DOHH2 (cell line): ENCODE results near the gene RERG.
"Not testable (repeated sequence)": the region's sequence is repeated elsewhere in the genome, so short reads cannot be mapped to it uniquely, and the experiment has no call there.

Experiments used
- H3F3A ChIP-seq: fragments of 200-600 bp; sonication (generic), shearing (Covaris generic); 2 replicates; pipeline ENCODE4 v1.6.0; 2016; ENCODE audit warnings: antibody characterized with exemption, mild to moderate bottlenecking; ENCODE audit not compliant: control insufficient read depth, insufficient read depth
- H3K27ac ChIP-seq: fragments of 200-600 bp; sonication (generic); 2 replicates; pipeline ENCODE4 v1.5.1; 2014; ENCODE audit warnings: low read depth, mild to moderate bottlenecking, low read length, moderate library complexity
- H3K27me3 ChIP-seq: fragments of 200-600 bp; sonication (generic); 2 replicates; pipeline ENCODE4 v1.6.1; 2014; ENCODE audit warnings: mild to moderate bottlenecking, low read length, mixed read lengths; ENCODE audit not compliant: control insufficient read depth
- H3K36me3 ChIP-seq: fragments of 200-600 bp; sonication (generic); 2 replicates; pipeline ENCODE4 v1.6.1; 2014; ENCODE audit warnings: mild to moderate bottlenecking, low read length, moderate library complexity, mixed read lengths; ENCODE audit not compliant: control insufficient read depth
- H3K4me1 ChIP-seq: fragments of 200-600 bp; sonication (generic); 2 replicates; pipeline ENCODE4 v1.6.1; 2014; ENCODE audit warnings: mild to moderate bottlenecking, low read length, mixed read lengths; ENCODE audit not compliant: control insufficient read depth
- H3K4me2 ChIP-seq: fragments of 200-600 bp; sonication (generic); 2 replicates; pipeline ENCODE4 v1.6.0; 2014; ENCODE audit warnings: mild to moderate bottlenecking, low read length, moderate library complexity
- H3K4me3 ChIP-seq: fragments of 200-600 bp; sonication (generic); 2 replicates; pipeline ENCODE4 v1.5.1; 2014; ENCODE audit warnings: mild to moderate bottlenecking, low read length, mixed read lengths
- H3K79me2 ChIP-seq: fragments of 200-600 bp; sonication (generic); 2 replicates; pipeline ENCODE4 v1.6.1; 2014; ENCODE audit warnings: mild to moderate bottlenecking, low read length, mixed read lengths; ENCODE audit not compliant: control insufficient read depth
- H3K9me2 ChIP-seq: fragments of 200-600 bp; sonication (generic); replicated peaks from 2 replicates; pipeline ENCODE4 v1.6.1; 2014; ENCODE audit warnings: mild to moderate bottlenecking, low read length, mixed read lengths; ENCODE audit not compliant: control insufficient read depth
- H3K9me3 ChIP-seq: fragments of 200-600 bp; sonication (generic); 2 replicates; pipeline ENCODE4 v1.6.1; 2014; ENCODE audit warnings: antibody characterized with exemption, low read length, mixed read lengths; ENCODE audit not compliant: control insufficient read depth, insufficient read depth
- H4K20me1 ChIP-seq: fragments of 200-600 bp; sonication (generic); 2 replicates; pipeline ENCODE4 v1.6.0; 2014; ENCODE audit warnings: low read depth, mild to moderate bottlenecking, antibody characterized with exemption, low read length, moderate library complexity; ENCODE audit not compliant: control insufficient read depth, insufficient read depth
- EZH2phosphoT487 ChIP-seq: fragments of 200-600 bp; sonication (generic); IDR thresholded peaks from 2 replicates; pipeline ENCODE4 v1.6.1; 2017; ENCODE audit warnings: borderline replicate concordance, mild to moderate bottlenecking, antibody characterized with exemption, low read length, moderate library complexity, mixed read lengths
- TF ChIP-seq, protein P1 (sequence below): fragments of 200-600 bp; sonication (generic); IDR thresholded peaks from one replicate; pipeline ENCODE4 v1.5.1; 2014; ENCODE audit warnings: antibody characterized with exemption, mild to moderate bottlenecking, low read depth, low read length; ENCODE audit not compliant: poor library complexity, severe bottlenecking

RERG gene

DNA sequence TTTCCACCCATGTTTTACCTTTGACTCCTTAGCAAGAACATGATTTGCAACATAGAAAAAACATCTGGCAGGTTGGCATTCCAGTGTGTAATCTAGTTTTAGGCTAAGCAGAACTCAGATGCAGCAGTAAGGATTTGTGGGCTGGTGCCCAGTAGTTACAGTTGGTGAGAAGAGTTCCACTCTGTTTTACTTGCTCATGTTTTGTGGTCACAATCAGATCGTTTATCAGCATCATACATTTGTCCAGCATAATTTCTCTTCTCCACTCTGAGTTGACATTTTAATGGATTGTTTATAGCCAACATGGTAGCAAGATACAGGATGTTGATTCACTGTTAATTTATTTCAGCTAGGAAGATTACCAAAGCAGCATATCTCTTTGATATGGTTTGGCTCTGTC, 128.4 kb downstream of the RERG start:
- TF ChIP-seq, protein P1, sequence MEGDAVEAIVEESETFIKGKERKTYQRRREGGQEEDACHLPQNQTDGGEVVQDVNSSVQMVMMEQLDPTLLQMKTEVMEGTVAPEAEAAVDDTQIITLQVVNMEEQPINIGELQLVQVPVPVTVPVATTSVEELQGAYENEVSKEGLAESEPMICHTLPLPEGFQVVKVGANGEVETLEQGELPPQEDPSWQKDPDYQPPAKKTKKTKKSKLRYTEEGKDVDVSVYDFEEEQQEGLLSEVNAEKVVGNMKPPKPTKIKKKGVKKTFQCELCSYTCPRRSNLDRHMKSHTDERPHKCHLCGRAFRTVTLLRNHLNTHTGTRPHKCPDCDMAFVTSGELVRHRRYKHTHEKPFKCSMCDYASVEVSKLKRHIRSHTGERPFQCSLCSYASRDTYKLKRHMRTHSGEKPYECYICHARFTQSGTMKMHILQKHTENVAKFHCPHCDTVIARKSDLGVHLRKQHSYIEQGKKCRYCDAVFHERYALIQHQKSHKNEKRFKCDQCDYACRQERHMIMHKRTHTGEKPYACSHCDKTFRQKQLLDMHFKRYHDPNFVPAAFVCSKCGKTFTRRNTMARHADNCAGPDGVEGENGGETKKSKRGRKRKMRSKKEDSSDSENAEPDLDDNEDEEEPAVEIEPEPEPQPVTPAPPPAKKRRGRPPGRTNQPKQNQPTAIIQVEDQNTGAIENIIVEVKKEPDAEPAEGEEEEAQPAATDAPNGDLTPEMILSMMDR: no peak
- no peak for TF ChIP-seq EZH2phosphoT487
- Histone ChIP-seq H3K4me2 (no peak overlapping the region), H3K4me3 (no peak overlapping the region), H3K9me3 (no peaks in the 10 kb centered on the region), H3K27ac (no peak overlapping the region), H3K27me3 (peaks cover 5% of the 10 kb centered on the region), H3K79me2 (no peaks in the 10 kb centered on the region), H3K4me1 (no peaks in the 10 kb centered on the region), H3K36me3 (no peaks in the 10 kb centered on the region), H3K9me2 (no peaks in the 10 kb centered on the region), H3F3A (no peaks in the 10 kb centered on the region), H4K20me1 (no peaks in the 10 kb centered on the region)

DNA sequence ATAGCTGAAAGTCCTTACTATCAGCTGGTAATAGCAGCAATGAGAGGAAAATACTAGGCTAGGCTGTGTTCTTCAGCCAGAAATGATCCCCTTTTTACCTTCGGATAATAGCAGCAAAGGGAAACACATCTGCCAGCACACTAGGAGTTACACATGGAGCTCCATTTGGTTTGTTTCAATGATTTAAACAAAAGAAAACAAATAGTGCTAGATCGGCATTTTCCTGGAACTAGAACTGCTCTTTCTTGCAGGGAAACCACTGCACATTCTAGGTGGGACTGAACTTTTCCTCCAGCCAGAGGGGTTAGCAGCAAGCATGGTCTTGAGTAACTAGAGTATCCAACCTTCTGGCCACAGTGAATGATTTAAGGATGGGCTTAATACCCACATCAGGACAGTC, 130.8 kb downstream of the RERG start:
- H3K9me2 ChIP-seq: no peaks in the 10 kb centered on the region
- H3K4me1 ChIP-seq: no peaks in the 10 kb centered on the region
- no peak overlapping the region for H3K4me2 ChIP-seq
- H3K27me3 ChIP-seq: peaks cover 8% of the 10 kb centered on the region
- H3K4me3 ChIP-seq: no peak overlapping the region
- TF ChIP-seq EZH2phosphoT487: no peak
- TF ChIP-seq, protein P1: no peak
- no peaks in the 10 kb centered on the region for H3K79me2 ChIP-seq
- no peaks in the 10 kb centered on the region for H3K36me3 ChIP-seq
- no peak overlapping the region for H3K27ac ChIP-seq
- no peaks in the 10 kb centered on the region for H4K20me1 ChIP-seq
- no peaks in the 10 kb centered on the region for H3F3A ChIP-seq
- no peaks in the 10 kb centered on the region for H3K9me3 ChIP-seq

DNA sequence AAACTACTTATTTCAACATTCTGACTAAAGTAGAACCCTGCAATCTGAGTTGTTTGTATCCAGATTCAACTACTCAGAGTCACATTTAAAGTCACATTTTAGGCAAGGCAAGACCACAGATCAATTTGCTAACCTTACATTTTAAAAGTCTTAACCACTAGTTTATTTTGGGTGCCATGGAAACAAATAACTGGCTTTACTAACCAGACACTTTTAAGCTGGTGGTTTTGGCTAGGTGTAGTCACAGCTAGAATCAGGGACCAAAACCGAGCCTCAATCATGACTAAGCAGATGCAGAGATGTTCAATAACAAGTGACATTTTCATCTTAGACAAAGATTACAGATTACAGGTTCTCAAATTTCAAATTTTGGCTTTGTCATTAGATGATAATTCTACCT, 133.1 kb downstream of the RERG start:
- H3K4me2 ChIP-seq: no peak overlapping the region
- H3K36me3 ChIP-seq: no peaks in the 10 kb centered on the region
- H3K79me2 ChIP-seq: no peaks in the 10 kb centered on the region
- H3K4me1 ChIP-seq: no peaks in the 10 kb centered on the region
- H3K9me2 ChIP-seq: no peaks in the 10 kb centered on the region
- TF ChIP-seq EZH2phosphoT487: no peak
- TF ChIP-seq, protein P1: no peak
- H3K9me3 ChIP-seq: no peaks in the 10 kb centered on the region
- no peaks in the 10 kb centered on the region for H4K20me1 ChIP-seq
- no peak overlapping the region for H3K27ac ChIP-seq
- H3F3A ChIP-seq: no peaks in the 10 kb centered on the region
- peaks cover 9% of the 10 kb centered on the region for H3K27me3 ChIP-seq
- H3K4me3 ChIP-seq: no peak overlapping the region

DNA sequence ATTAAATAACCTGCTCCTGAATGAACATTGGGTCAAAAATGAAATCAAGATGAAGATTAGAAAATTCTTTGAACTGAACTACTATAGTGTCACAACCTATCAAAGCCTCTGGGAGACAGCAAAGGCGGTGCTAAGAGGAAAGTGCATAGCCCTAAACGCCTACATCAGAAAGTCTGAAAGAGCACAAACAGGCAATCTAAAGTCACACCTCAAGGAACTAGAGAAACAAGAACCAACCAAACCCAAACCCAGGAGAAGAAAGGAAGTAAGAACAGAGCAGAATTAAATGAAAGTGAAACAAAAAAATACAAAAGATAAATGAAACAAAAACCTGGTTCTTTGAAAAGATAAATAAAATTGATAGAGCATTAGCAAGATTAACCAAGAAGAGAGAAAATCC, 143.5 kb downstream of the RERG start:
- not testable (repeated sequence) for H3K4me2 ChIP-seq, H3F3A ChIP-seq

More for the DNA sequence above, 143.5 kb downstream of the RERG start:
- H3K36me3 ChIP-seq, H3K4me1 ChIP-seq, H3K9me3 ChIP-seq, H3K27ac ChIP-seq, H3K79me2 ChIP-seq, H3K27me3 ChIP-seq, H3K4me3 ChIP-seq, H4K20me1 ChIP-seq, H3K9me2 ChIP-seq: not testable (repeated sequence)
